HepG2 (cell line): ENCODE data around the gene SRC. TPM values are rescaled to one million over a fixed set of nuclear protein-coding genes. Genes with fewer than 3 reads are reported as not detected.

ENCODE experiments used
- ELF1 ChIP-seq: sonication (generic); formaldehyde crosslinking; IDR thresholded peaks from 2 replicates; pipeline ENCODE4 v1.4.0; 2020; ENCODE audit warnings: missing genetic modification reagents
- FOXC1 ChIP-seq: sonication (generic); formaldehyde crosslinking; IDR thresholded peaks from 2 replicates; pipeline ENCODE4 v1.8.0; 2022; ENCODE audit warnings: mild to moderate bottlenecking, missing genetic modification reagents, borderline replicate concordance
- HOXA3 ChIP-seq: sonication (generic); formaldehyde crosslinking; IDR thresholded peaks from 2 replicates; pipeline ENCODE4 v1.5.0; 2020; ENCODE audit warnings: missing genetic modification reagents
- MAFK ChIP-seq, 2 experiments: IDR thresholded peaks in 1 of 2; conservative IDR thresholded peaks in 1 of 2; 2 replicates each; pipeline ENCODE4 v1.6.1; 2011; ENCODE audit warnings: improper control_type of control experiment in 2 of 2, low read length in 2 of 2
- MXI1 ChIP-seq: IDR thresholded peaks from 3 replicates; pipeline ENCODE4 v1.6.1; 2012; ENCODE audit warnings: low read depth, low read length, inconsistent platforms, borderline replicate concordance
- RBM22 ChIP-seq: fragments of 200-400 bp; formaldehyde crosslinking; optimal IDR thresholded peaks from 2 replicates; pipeline ENCODE3; 2017; ENCODE audit warnings: mild to moderate bottlenecking, low read length, moderate library complexity
- SAP130 ChIP-seq: IDR thresholded peaks from 2 replicates; pipeline ENCODE4 v1.6.1; 2016; ENCODE audit warnings: low read depth
- ZBTB38 ChIP-seq: sonication (generic); formaldehyde crosslinking; IDR thresholded peaks from 2 replicates; pipeline ENCODE4 v1.5.1; 2020; ENCODE audit warnings: mild to moderate bottlenecking, missing genetic modification reagents
- ZFY ChIP-seq: sonication (generic); formaldehyde crosslinking; IDR thresholded peaks from 2 replicates; pipeline ENCODE4 v1.4.0; 2020; ENCODE audit warnings: missing genetic modification reagents
- ZNF577 ChIP-seq: sonication (generic); formaldehyde crosslinking; IDR thresholded peaks from 2 replicates; pipeline ENCODE4 v1.4.0; 2020; ENCODE audit warnings: mild to moderate bottlenecking, low read depth, missing genetic modification reagents, borderline replicate concordance
- ZNF761 ChIP-seq: sonication (generic); formaldehyde crosslinking; conservative IDR thresholded peaks from 2 replicates; pipeline ENCODE4 v1.4.0; 2020; ENCODE audit warnings: mild to moderate bottlenecking, missing genetic modification reagents
- ZNF776 ChIP-seq: sonication (generic); formaldehyde crosslinking; IDR thresholded peaks from 2 replicates; pipeline ENCODE4 v1.4.0; 2020; ENCODE audit warnings: mild to moderate bottlenecking, missing genetic modification reagents
- ZNF879 ChIP-seq: sonication (generic); formaldehyde crosslinking; IDR thresholded peaks from 2 replicates; pipeline ENCODE4 v1.8.1; 2023; ENCODE audit warnings: missing genetic modification reagents
- polyA plus RNA-seq, 8 experiments: library from polyadenylated mRNA; depleted of rRNA in 3 of 8; stranded (reverse) in 7 of 8; unstranded in 1 of 8; fragments of >200 nt; fragmentation: Illumina TruSeq in 4 of 8; extraction: Trizol in 4 of 8; gene quantifications; 2 replicates each; pipeline versions ENCODE4 v1.2.1 to v1.2.3, GENCODE V29; 2011 to 2016; ENCODE audit warnings: low read depth in 4 of 8, missing spikeins in 1 of 8, mixed read lengths in 1 of 8; ENCODE audit not compliant: insufficient read depth in 1 of 8
- total RNA-seq, 5 experiments: library from RNA; depleted of rRNA; stranded (reverse); fragments of >200 nt; fragmentation: Illumina TruSeq; extraction: Trizol; gene quantifications; 2 replicates each; pipeline ENCODE4 v1.2.3, GENCODE V29; 2016; ENCODE audit warnings: low read depth in 1 of 5
- TF ChIP-seq, protein P1 (sequence below): IDR thresholded peaks from 2 replicates; pipeline ENCODE4 v1.6.1; 2012; ENCODE audit warnings: low read depth, low read length, improper control_type of control experiment
- TF ChIP-seq, protein P2 (sequence below): sonication (generic); formaldehyde crosslinking; IDR thresholded peaks from 2 replicates; pipeline ENCODE4 v1.4.0; 2020; ENCODE audit warnings: missing genetic modification reagents
- TF ChIP-seq, protein P3 (sequence below): sonication (generic); formaldehyde crosslinking; IDR thresholded peaks from 2 replicates; pipeline ENCODE4 v1.4.0; 2020; ENCODE audit warnings: mild to moderate bottlenecking, missing genetic modification reagents

SRC gene
- total and polyA plus RNA-seq, 2 of the 13 experiments (the other 11 are each of a cell fraction or from before 2014, with no cell fraction given), result 54.7 to 192 TPM

DNA sequence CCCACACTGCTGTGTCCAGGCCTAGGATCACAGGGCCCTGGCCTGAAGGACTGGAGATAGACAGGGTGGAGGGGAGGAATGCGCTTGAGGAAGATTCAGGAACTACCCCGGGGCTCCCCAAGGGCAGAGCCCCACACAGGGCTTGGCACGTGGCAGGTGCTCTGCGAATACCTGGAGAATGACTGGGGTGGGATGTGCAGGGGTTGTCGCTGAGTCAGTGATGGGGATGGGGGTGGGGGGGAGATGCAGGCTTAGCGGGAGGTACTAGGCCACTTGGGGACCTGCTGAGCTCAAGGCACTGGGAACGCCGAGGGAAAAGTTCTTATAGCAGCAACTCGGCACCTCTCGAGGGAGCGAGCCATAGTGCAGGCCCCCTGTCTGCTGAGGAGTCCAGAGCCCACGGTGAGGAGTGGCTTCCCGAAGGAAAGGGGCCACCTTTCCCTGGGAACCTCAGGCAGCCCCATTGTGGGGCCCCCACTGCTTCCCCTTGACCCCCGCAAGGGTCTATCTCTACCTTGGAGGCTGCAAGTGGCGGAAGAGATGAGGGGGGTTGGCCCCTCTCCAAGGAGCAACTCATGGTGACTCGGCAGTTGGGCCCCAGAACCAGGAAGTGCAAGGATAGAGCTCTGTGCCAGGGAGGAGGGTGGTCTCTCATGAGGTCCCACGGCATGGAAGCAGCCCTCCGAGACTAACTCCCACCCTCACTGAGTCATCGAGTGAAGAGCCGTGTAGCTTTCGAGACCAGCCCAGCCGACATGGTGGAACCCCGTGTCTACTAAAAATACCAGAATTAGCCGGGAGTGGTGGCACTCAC lies 33.1 kb downstream of the SRC start (continued):
- TF ChIP-seq, protein P1, sequence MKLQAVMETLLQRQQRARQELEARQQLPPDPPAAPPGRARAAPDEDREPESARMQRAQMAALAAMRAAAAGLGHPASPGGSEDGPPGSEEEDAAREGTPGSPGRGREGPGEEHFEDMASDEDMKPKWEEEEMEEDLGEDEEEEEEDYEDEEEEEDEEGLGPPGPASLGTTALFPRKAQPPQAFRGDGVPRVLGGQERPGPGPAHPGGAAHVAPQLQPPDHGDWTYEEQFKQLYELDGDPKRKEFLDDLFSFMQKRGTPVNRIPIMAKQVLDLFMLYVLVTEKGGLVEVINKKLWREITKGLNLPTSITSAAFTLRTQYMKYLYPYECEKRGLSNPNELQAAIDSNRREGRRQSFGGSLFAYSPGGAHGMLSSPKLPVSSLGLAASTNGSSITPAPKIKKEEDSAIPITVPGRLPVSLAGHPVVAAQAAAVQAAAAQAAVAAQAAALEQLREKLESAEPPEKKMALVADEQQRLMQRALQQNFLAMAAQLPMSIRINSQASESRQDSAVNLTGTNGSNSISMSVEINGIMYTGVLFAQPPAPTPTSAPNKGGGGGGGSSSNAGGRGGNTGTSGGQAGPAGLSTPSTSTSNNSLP, result no peak
- peak; percentile 42; the same call in 1 of the 2 replicates for TF ChIP-seq ZNF776 (CRISPR knock-in tag)
- TF ChIP-seq ZNF879 (CRISPR knock-in tag), result no peak
- peak; percentile 12; the same call in 1 of the 2 replicates for TF ChIP-seq ZNF761 (CRISPR knock-in tag)
- peak; percentile 77 for TF ChIP-seq ZBTB38 (CRISPR knock-in tag)
- no peak for TF ChIP-seq ZNF577 (CRISPR knock-in tag)
- TF ChIP-seq FOXC1, result 0 out of 2 replicates have a peak, but pooled peaks have one; percentile 33
- peak; percentile 36; the same call in 1 of the 2 replicates for TF ChIP-seq ZFY (CRISPR knock-in tag)
- TF ChIP-seq, protein P2, sequence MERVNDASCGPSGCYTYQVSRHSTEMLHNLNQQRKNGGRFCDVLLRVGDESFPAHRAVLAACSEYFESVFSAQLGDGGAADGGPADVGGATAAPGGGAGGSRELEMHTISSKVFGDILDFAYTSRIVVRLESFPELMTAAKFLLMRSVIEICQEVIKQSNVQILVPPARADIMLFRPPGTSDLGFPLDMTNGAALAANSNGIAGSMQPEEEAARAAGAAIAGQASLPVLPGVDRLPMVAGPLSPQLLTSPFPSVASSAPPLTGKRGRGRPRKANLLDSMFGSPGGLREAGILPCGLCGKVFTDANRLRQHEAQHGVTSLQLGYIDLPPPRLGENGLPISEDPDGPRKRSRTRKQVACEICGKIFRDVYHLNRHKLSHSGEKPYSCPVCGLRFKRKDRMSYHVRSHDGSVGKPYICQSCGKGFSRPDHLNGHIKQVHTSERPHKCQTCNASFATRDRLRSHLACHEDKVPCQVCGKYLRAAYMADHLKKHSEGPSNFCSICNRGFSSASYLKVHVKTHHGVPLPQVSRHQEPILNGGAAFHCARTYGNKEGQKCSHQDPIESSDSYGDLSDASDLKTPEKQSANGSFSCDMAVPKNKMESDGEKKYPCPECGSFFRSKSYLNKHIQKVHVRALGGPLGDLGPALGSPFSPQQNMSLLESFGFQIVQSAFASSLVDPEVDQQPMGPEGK (CRISPR knock-in tag), result peak; percentile 57
- TF ChIP-seq MAFK (conservative IDR thresholded peaks at IDR 0.05 in 1 of 2, IDR thresholded peaks at IDR 0.05 in 1 of 2; ENCODE audit: low read length in 2 of 2), result peak; percentile 1 to 30; a peak in 1 of 4 replicates
- no peak for TF ChIP-seq MXI1
- TF ChIP-seq RBM22, result peak; percentile 53
- TF ChIP-seq HOXA3 (CRISPR knock-in tag), result peak; percentile 38; the same call in 1 of the 2 replicates
- TF ChIP-seq, protein P3, sequence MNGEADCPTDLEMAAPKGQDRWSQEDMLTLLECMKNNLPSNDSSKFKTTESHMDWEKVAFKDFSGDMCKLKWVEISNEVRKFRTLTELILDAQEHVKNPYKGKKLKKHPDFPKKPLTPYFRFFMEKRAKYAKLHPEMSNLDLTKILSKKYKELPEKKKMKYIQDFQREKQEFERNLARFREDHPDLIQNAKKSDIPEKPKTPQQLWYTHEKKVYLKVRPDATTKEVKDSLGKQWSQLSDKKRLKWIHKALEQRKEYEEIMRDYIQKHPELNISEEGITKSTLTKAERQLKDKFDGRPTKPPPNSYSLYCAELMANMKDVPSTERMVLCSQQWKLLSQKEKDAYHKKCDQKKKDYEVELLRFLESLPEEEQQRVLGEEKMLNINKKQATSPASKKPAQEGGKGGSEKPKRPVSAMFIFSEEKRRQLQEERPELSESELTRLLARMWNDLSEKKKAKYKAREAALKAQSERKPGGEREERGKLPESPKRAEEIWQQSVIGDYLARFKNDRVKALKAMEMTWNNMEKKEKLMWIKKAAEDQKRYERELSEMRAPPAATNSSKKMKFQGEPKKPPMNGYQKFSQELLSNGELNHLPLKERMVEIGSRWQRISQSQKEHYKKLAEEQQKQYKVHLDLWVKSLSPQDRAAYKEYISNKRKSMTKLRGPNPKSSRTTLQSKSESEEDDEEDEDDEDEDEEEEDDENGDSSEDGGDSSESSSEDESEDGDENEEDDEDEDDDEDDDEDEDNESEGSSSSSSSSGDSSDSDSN (CRISPR knock-in tag), result no peak
- peak; percentile 86 for TF ChIP-seq ELF1 (CRISPR knock-in tag)
- no peak for TF ChIP-seq SAP130 (CRISPR knock-in tag)
